T-helper 2 cell treated with Interferon-gamma antibody and Interleukin-4, amounts not matched to agents 100 ng/mL and 5 ng/mL, for 36 hours (primary cell): ENCODE results near the gene TIMM17A. TPM values are rescaled to one million over a fixed set of nuclear protein-coding genes. Genes with fewer than 3 reads are reported as not detected.
"Not testable (repeated sequence)": the region's sequence is repeated elsewhere in the genome, so short reads cannot be mapped to it uniquely, and the experiment has no call there.

ENCODE experiments used
- intact Hi-C: fragments of 100-400 bp; cut with micrococcal nuclease; formaldehyde crosslinking; loops from one replicate; pipeline ENCODE4 v1.15.1; 2023
- total RNA-seq: library from RNA; stranded (reverse); gene quantifications from 2 replicates; pipeline ENCODE4 v1.2.3, GENCODE V29; 2022

TIMM17A gene
- total RNA-seq, 1 donor from 2014 or later: 63.0 TPM

GRCh38 chr1:202014060-202014459 is 58.8 kb downstream of the TIMM17A start:
- intact Hi-C loops: no loop called here

DNA sequence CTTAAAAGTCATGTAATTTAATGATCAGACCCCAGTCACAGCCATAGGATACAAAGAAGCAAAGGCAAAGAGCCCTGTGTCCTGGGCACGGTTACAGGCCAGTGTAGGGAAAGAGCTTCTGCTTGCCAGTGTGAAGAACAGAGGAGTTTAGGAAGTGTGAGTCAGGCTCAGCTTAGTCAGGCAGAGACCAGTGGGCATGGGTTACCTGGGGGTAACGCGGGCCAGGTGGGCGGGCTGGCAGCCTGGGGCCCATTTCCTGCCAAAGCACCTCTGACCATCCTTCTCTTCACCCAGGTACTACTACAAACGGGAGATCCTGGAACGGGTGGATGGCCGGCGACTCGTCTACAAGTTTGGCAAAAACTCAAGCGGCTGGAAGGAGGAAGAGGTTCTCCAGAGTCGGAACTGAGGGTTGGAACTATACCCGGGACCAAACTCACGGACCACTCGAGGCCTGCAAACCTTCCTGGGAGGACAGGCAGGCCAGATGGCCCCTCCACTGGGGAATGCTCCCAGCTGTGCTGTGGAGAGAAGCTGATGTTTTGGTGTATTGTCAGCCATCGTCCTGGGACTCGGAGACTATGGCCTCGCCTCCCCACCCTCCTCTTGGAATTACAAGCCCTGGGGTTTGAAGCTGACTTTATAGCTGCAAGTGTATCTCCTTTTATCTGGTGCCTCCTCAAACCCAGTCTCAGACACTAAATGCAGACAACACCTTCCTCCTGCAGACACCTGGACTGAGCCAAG is 59.8 kb downstream of the TIMM17A start:
- intact Hi-C loops: no loop called here

DNA sequence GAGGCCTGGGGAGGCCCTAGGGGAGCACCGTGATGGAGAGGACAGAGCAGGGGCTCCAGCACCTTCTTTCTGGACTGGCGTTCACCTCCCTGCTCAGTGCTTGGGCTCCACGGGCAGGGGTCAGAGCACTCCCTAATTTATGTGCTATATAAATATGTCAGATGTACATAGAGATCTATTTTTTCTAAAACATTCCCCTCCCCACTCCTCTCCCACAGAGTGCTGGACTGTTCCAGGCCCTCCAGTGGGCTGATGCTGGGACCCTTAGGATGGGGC is 60.3 kb downstream of the TIMM17A start:
- intact Hi-C loops: no loop called here

- intact Hi-C loops: no loop called here
Observed at GRCh38 chr1:202016022-202016810, 60.9 kb downstream of the TIMM17A start.

DNA sequence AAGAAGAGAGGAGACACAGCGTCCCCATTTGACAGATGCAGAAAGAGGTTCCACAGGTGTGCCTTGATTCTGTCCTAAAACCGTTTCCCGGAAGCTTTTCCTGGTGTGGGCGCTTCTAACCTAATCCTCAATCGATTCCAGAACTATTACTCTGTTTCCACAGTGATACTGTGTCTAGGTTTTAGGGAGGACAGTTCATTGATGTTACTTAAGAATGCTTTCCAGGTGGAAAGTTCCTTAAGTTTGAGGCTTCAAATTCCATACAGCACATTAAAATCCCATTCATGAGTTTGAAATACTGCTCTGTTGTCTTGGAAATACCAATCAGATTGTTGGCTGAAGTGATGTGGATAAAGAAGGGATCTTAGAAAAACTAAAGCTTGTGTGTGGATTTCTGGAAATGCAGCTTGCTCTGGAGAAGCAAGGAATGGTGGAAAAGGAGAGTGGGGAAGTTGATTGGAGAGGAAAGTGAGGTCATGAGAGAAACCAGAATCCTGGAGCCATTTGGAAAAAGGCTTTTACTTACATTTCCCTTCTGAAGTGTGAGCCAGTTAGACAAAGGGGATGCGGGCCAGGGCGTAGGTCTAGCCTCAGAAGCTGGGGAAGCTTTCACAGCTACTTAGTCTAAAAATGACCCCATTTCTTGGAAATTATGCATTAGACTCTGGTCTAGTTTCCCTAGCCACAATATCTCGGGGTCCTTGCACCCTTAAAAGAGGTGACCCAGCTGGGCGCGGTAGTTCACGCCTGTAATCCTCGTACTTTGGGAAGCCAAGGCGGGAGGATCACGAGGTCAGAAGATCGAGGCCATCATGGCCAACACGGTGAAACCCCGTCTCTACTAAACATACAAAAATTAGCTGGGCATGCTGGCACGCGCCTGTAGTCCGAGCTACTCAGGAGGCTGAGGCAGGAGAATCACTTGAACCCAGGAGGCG is 61.8 kb downstream of the TIMM17A start:
- intact Hi-C loops: no loop called here

DNA sequence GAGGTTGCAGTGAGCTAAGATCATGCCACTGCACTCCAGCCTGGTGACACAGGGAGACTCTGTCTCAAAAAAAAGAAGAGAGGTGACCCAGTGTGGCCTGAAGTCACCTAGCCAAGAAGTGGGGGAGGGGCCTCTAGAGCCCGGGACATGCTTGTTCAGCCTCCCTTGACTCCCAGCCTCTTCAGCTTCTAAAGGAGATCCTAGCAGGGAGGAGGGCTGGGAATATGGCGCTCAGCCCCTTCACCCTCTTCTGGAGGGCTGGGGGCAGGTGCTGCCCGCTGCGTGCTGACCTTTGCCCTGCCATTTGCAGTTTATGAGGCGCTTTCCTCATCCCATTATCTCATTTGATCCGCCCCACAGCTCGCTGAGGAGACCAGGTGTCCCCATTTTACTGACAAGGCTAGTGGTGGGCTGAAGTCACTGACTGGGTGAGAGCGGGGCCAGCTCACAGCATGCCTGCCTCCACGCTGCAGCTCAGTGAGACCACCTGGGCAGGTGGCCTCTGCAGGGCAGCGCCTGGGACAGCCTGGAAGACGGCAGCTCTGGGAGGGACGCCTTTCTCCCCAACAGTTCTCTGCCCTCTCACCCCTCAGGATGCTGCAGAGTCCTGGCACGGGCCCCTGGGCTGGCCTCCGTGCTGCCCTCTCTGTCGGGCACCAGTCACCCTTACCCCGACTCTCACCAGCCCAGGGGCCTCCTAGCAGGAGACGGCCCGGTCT is 62.6 kb downstream of the TIMM17A start:
- intact Hi-C loops: no loop called here

DNA sequence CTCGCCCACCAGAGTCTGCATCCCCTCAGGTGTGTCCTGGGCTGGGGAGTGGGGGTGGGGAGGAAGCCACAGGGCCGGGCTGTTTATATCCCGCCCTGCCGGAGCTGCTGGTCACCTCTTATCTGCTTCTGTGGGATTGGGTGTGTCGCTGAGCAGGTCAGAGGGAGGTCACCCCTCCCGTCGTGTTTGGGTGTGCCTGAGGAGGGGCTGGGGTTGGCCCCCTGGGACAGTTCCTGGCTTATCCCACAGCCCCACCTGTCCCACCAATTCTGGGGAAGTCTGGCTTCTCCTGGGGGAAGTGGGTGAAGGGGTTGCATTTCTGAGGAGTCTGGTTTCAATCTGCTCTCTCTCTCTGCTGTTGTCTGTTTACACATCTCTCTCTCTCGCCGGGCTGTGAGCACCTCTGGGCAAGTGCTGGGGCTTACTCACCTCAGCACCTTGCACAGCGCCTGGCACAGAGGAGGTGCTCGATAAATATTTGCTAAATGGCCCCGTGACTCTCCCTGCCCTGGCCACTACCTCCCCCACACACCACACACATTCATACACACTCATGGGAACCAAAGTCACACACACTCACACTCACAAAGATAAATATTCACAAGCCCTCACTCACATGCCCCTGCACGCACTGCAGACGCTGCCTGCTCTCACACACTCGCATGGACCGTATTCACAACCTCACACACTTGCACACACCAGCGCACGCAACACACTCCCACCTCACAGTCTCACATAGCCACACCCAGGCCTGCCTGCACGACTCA is 63.3 kb downstream of the TIMM17A start:
- intact Hi-C loops: no loop called here

DNA sequence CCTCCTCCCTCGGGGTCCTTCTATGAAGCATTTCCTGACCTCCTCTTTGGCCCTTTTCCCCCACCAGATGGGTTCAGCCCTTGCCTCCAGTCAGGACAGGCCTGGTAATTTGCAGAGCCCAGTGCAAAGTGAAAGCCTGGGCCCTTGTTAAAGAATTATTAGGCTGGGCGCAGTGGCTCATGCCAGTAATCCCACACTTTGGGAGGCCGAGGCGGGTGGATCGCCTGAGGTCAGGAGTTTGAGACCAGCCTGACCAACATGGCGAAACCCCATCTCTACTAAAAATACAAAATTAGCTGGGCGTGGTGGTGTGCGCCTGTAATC is 63.9 kb downstream of the TIMM17A start:
- intact Hi-C loops: not testable (repeated sequence)

Other genes starting within 250 kb of the TIMM17A start
- 62.8 and 67.4 TPM in 2 replicates for gene IPO9, start 126.3 kb upstream of the TIMM17A start, total RNA-seq
- gene SHISA4, start 66.6 kb upstream of the TIMM17A start, total RNA-seq: 0.50 and 1.4 TPM in 2 replicates
- not detected in 2 replicates for gene LMOD1, start 9.0 kb upstream of the TIMM17A start, total RNA-seq
- 32.5 and 33.2 TPM in 2 replicates for gene RNPEP, start 27.1 kb downstream of the TIMM17A start, total RNA-seq
- 0.39 and 0.55 TPM in 2 replicates for gene ELF3, start 55.1 kb downstream of the TIMM17A start, total RNA-seq
- gene GPR37L1, start 167.4 kb downstream of the TIMM17A start, total RNA-seq: not detected in 2 replicates
- 59.6 and 62.9 TPM in 2 replicates for gene ARL8A, start 189.2 kb downstream of the TIMM17A start, total RNA-seq
- 303 and 306 TPM in 2 replicates for gene PTPN7, start 205.1 kb downstream of the TIMM17A start, total RNA-seq
- gene LGR6, start 238.3 kb downstream of the TIMM17A start, total RNA-seq: 0.39 and 0.43 TPM in 2 replicates